Measurements from ENCODE around the gene CYP26B1. TPM values are rescaled to one million over a fixed set of nuclear protein-coding genes. Genes with fewer than 3 reads are reported as not detected.

The CYP26B1 gene
- total and polyA plus RNA-seq, 5 donors from 2014 or later, result not detected

DNA sequence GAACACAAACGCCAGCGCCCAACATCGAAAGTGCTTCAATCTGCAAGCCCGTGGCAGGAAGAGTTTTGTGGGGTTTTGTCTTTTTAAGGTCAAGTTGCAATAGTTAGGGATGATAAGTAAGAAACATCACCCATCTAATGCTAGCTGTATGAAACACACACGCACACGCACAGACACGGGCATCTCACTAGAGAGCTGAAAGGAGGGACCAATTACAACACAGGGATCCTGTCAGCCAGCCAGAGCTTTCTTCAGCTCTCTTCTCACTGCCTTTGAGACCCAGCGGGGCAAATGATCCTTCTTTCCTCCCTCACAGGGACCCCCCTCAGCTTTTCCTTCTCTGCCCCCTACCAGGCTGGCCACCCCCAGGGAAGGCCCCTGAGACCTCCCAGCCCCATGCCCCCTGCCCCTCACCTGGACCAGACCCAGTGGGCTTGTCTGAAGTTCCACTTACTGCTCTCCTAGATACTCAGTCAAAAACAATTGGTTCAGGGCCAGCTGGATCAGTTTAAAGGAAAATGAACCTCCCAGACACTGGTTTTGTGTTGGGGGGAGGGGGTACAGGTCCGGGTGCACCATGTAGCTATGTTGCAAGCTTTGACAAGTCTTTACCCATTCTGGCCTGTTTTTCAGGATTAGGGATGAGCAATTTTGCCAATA lies 17.9 kb downstream of the CYP26B1 start:
- Mint-ChIP-seq H3K9me3 (peaks cover 0 to 2% (median 0%) of the 10 kb centered on the region in 7 donors), H3K27me3 (no peaks in the 10 kb centered on the region), H3K27ac (no peak overlapping the region), H3K36me3 (no peaks in the 10 kb centered on the region), H3K4me3 (no peak overlapping the region), H3K4me1 (no peaks in the 10 kb centered on the region)
- ATAC-seq (ENCODE audit: low read depth in 2 of 2), result no peak
- Histone ChIP-seq H3K9me3 (ENCODE audit: control insufficient read depth in 2 of 2, low read length in 2 of 2) (no peaks in the 10 kb centered on the region), H3K36me3 (ENCODE audit: control insufficient read depth, insufficient read depth, low read length) (no peaks in the 10 kb centered on the region), H3K27me3 (ENCODE audit: control insufficient read depth, insufficient read depth, low read length) (no peaks in the 10 kb centered on the region), H3K4me3 (ENCODE audit: low read depth, low read length) (no peak overlapping the region), H3K27ac (ENCODE audit: insufficient read depth, low read length, poor library complexity, severe bottlenecking) (no peak overlapping the region), H3K4me1 (ENCODE audit: control insufficient read depth, insufficient read depth, low read length, poor library complexity, severe bottlenecking) (no peaks in the 10 kb centered on the region)
- DNase-seq, result no peak

DNA sequence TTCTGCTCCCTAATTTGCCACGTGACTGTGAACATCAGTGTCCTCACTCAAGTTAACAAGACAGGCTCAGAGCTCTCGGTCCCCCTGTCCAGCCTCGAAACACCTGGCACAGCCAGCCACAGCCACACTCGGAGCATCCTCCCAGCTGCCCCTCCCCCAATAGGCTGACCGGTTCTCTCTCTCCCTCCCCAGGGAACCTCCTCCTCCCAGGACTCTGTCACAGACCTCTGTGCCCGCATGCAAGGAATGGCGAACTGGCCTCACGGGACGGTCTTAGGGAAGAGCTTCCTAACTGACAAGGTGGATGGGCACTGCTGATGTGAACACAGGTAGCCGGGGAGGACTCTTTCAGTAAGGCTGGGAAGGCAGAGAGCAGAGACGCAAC lies 18.8 kb downstream of the CYP26B1 start:
- H3K27me3 Mint-ChIP-seq, result no peaks in the 10 kb centered on the region
- H3K4me1 Mint-ChIP-seq, result no peaks in the 10 kb centered on the region
- H3K27ac Mint-ChIP-seq, result no peak overlapping the region
- DNase-seq (no peak), ATAC-seq (ENCODE audit: low read depth in 2 of 2) (no peak)
- no peak overlapping the region for H3K27ac ChIP-seq (ENCODE audit: insufficient read depth, low read length, poor library complexity, severe bottlenecking)
- no peak overlapping the region for H3K4me3 Mint-ChIP-seq
- H3K9me3 Mint-ChIP-seq, result peaks cover 0 to 2% (median 0%) of the 10 kb centered on the region in 7 donors
- H3K36me3 Mint-ChIP-seq, result no peaks in the 10 kb centered on the region
- no peaks in the 10 kb centered on the region for H3K9me3 ChIP-seq (ENCODE audit: control insufficient read depth in 2 of 2, low read length in 2 of 2)
- no peaks in the 10 kb centered on the region for H3K27me3 ChIP-seq (ENCODE audit: control insufficient read depth, insufficient read depth, low read length)
- H3K4me3 ChIP-seq (ENCODE audit: low read depth, low read length), result no peak overlapping the region
- no peaks in the 10 kb centered on the region for H3K4me1 ChIP-seq (ENCODE audit: control insufficient read depth, insufficient read depth, low read length, poor library complexity, severe bottlenecking)
- H3K36me3 ChIP-seq (ENCODE audit: control insufficient read depth, insufficient read depth, low read length), result no peaks in the 10 kb centered on the region

DNA sequence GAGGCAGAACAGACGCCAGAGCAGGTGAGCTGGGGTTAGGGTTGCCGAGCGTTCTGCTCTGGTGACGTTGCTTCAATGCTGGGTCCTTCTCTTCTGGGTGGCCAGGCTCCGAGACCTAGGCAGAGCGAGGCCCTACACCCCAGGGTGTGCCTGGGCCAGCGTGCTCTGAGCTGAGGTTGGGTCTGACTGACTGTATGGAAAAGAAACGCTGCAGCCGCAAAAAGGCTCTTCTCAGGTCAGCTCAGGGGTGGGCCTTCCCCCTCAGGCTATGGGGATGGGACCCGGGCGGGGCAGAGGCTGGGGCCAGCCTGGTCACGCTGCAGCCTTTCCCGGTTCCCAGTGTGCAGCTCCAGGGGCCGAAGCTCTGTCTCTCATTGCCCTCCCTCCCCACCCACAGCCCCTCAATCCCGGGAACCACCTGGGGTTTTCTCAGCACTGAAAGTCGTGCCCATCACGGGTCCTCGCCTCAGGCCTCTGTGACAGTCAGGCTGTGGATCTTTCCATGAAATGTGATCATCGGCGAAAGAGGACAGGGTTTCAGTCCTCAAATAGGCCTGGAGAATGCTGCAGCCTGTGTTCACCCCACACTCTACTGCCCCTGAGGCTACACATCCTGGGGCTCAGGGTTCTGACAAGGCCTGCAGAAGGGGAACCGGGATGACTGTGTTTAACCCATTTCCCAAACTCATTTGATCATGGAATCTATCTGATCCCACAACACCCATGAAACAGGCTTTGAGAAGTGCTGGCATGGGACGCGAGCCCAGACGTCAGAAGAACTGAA lies 19.4 kb downstream of the CYP26B1 start:
- ATAC-seq (ENCODE audit: low read depth in 2 of 2), result no peak
- Histone ChIP-seq H3K27me3 (ENCODE audit: control insufficient read depth, insufficient read depth, low read length) (no peaks in the 10 kb centered on the region), H3K27ac (ENCODE audit: insufficient read depth, low read length, poor library complexity, severe bottlenecking) (no peak overlapping the region), H3K4me1 (ENCODE audit: control insufficient read depth, insufficient read depth, low read length, poor library complexity, severe bottlenecking) (no peaks in the 10 kb centered on the region), H3K9me3 (ENCODE audit: control insufficient read depth in 2 of 2, low read length in 2 of 2) (no peaks in the 10 kb centered on the region), H3K36me3 (ENCODE audit: control insufficient read depth, insufficient read depth, low read length) (no peaks in the 10 kb centered on the region), H3K4me3 (ENCODE audit: low read depth, low read length) (no peak overlapping the region)
- no peak overlapping the region for H3K27ac Mint-ChIP-seq
- no peaks in the 10 kb centered on the region for H3K4me1 Mint-ChIP-seq
- H3K4me3 Mint-ChIP-seq, result no peak overlapping the region
- H3K36me3 Mint-ChIP-seq, result no peaks in the 10 kb centered on the region
- peaks cover 0 to 2% (median 0%) of the 10 kb centered on the region in 7 donors for H3K9me3 Mint-ChIP-seq
- DNase-seq, result no peak
- no peaks in the 10 kb centered on the region for H3K27me3 Mint-ChIP-seq

DNA sequence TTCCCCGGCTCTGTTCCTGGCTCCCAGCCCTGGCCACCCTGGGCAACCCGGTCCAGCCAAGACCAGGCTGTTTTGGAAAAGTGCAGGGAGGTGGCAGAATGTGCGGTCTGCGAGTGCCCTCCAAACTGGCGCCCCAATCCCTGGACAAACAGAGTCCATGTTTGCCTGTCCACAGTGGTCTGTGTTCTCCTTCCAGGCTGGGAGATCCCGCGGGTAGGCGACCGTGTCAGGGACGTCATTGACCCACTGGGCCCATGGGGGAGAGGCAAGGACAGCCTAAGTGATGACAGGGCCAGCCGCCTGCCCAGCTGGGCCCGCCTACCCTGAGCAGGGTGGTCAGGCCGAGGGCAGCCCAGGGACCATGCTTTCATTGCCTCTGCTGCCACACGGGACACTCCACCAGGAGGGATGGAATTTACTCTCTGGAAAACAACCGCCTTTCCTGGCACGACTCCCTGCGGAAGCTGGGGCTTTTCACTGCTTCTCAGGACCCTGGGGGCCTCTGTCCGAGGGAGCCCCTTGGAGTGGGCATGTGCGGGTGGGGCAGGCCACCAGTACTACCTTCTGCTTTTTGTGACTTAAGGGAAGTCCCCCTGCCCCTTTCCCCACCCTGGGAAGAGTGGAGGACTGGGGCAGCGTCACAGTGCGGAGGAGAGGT lies 20.1 kb downstream of the CYP26B1 start:
- no peaks in the 10 kb centered on the region for H3K36me3 ChIP-seq (ENCODE audit: control insufficient read depth, insufficient read depth, low read length)
- Mint-ChIP-seq H3K9me3 (peaks cover 0 to 5% (median 0%) of the 10 kb centered on the region in 7 donors), H3K36me3 (no peaks in the 10 kb centered on the region)

DNA sequence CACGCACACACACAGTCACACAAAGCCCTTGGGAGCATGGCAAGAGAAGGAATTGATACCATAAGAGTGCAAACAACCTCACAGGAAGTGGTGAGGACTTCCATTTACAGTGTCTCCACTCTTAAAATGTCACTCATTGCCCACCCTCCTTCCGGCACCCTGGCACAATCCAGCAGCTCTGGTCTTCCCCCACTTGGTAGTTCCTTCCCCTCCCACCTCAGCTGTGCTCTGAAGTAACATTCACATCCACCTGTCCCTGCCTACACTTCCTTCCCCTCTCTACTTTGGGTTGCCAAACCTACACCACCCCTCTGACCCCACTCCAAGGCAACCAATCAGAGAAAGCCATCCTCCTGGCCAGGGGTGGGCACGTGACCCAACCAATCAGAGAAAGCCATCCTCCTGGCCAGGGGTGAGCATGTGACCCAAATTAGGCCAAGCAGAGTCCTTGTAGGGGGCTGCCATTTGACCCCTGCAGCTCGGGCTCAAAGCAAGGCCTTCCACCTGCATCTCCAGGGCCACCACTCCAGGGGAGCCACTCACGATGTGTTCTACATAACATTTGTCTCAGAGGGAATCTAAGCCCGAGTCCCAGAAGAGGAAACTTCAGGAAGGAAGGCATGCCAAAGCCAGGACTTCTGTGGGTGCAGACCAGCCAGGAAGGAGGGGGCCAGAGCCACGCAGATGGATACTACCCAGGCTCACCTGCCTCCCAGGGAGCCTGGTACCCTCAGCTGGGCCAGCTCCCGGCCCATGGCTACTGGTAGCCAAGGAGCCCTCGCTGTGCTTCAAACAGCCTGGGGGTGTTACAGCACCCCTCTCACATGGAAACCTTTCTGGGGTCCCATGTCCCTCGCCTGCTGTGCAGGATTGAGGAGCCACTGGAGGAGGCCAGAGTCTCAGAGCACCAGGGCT lies 21.2 kb downstream of the CYP26B1 start:
- H3K27ac ChIP-seq (ENCODE audit: insufficient read depth, low read length, poor library complexity, severe bottlenecking), result no peak overlapping the region
- H3K36me3 Mint-ChIP-seq, result no peaks in the 10 kb centered on the region
- H3K27me3 Mint-ChIP-seq, result no peaks in the 10 kb centered on the region
- peaks cover 0 to 12% (median 0%) of the 10 kb centered on the region in 7 donors for H3K9me3 Mint-ChIP-seq
- no peak overlapping the region for H3K27ac Mint-ChIP-seq
- no peak overlapping the region for H3K4me3 ChIP-seq (ENCODE audit: low read depth, low read length)
- DNase-seq (no peak), ATAC-seq (ENCODE audit: low read depth in 2 of 2) (no peak)
- H3K9me3 ChIP-seq (ENCODE audit: control insufficient read depth in 2 of 2, low read length in 2 of 2), result no peaks in the 10 kb centered on the region
- no peaks in the 10 kb centered on the region for H3K4me1 ChIP-seq (ENCODE audit: control insufficient read depth, insufficient read depth, low read length, poor library complexity, severe bottlenecking)
- no peaks in the 10 kb centered on the region for H3K4me1 Mint-ChIP-seq
- H3K36me3 ChIP-seq (ENCODE audit: control insufficient read depth, insufficient read depth, low read length), result no peaks in the 10 kb centered on the region
- H3K27me3 ChIP-seq (ENCODE audit: control insufficient read depth, insufficient read depth, low read length), result no peaks in the 10 kb centered on the region
- H3K4me3 Mint-ChIP-seq, result no peak overlapping the region

More for the DNA sequence above, 20.1 kb downstream of the CYP26B1 start:
- Histone ChIP-seq H3K4me1 (ENCODE audit: control insufficient read depth, insufficient read depth, low read length, poor library complexity, severe bottlenecking) (no peaks in the 10 kb centered on the region), H3K4me3 (ENCODE audit: low read depth, low read length) (no peak overlapping the region), H3K9me3 (ENCODE audit: control insufficient read depth in 2 of 2, low read length in 2 of 2) (no peaks in the 10 kb centered on the region), H3K27ac (ENCODE audit: insufficient read depth, low read length, poor library complexity, severe bottlenecking) (no peak overlapping the region), H3K27me3 (ENCODE audit: control insufficient read depth, insufficient read depth, low read length) (no peaks in the 10 kb centered on the region)
- H3K4me1 Mint-ChIP-seq, result no peaks in the 10 kb centered on the region
- H3K27me3 Mint-ChIP-seq, result no peaks in the 10 kb centered on the region
- no peak overlapping the region for H3K4me3 Mint-ChIP-seq
- DNase-seq (no peak), ATAC-seq (ENCODE audit: low read depth in 2 of 2) (no peak)
- H3K27ac Mint-ChIP-seq, result no peak overlapping the region

DNA sequence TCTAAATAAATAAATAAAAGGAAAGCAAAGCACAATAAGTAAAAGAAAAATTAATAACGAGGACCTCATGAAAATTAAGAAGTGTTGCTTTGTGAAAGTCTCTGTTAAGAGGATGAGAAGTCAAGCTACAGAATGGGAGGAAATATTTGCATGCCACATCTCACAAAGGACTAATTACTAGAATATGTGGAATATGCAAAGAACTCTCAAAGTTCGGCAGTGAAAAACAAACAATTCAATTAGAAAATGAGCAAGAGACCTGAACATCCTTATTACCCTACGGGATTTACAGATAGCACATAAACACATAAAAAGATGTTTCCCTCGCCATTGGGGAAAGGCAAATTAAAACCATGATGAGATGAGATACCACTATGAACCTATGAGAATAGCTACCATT lies 23.3 kb downstream of the CYP26B1 start:
- H3K27ac ChIP-seq (ENCODE audit: insufficient read depth, low read length, poor library complexity, severe bottlenecking), result no peak overlapping the region
- H3K27me3 Mint-ChIP-seq, result peaks cover 7% of the 10 kb centered on the region
- no peak overlapping the region for H3K27ac Mint-ChIP-seq
- no peaks in the 10 kb centered on the region for H3K36me3 Mint-ChIP-seq
- H3K36me3 ChIP-seq (ENCODE audit: control insufficient read depth, insufficient read depth, low read length), result no peaks in the 10 kb centered on the region
- no peaks in the 10 kb centered on the region for H3K9me3 ChIP-seq (ENCODE audit: control insufficient read depth in 2 of 2, low read length in 2 of 2)
- H3K4me1 ChIP-seq (ENCODE audit: control insufficient read depth, insufficient read depth, low read length, poor library complexity, severe bottlenecking), result no peaks in the 10 kb centered on the region
- no peak for DNase-seq
- no peak overlapping the region for H3K4me3 Mint-ChIP-seq
- no peak overlapping the region for H3K4me3 ChIP-seq (ENCODE audit: low read depth, low read length)
- no peaks in the 10 kb centered on the region for H3K27me3 ChIP-seq (ENCODE audit: control insufficient read depth, insufficient read depth, low read length)
- no peaks in the 10 kb centered on the region for H3K4me1 Mint-ChIP-seq
- no peak for ATAC-seq (ENCODE audit: low read depth in 2 of 2)
- H3K9me3 Mint-ChIP-seq, result peaks cover 0 to 14% (median 0%) of the 10 kb centered on the region in 7 donors

DNA sequence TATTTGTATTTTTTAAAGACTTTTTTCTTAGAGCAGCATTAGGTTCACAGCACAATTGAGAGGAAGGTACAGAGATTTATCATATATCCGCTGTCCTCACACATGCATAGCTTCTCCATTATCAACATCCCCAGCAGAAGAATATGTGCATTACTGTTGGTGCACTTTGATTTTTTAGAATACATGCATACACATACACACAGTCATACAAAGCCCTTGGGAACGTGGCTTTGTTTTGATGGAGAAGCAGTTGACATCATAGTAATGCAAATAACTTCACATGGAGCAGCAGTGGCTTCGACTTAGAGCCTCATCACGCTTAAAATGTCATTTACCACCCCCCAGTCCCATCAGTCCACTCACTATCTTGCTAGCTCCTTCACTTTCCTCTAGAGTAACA lies 26.5 kb downstream of the CYP26B1 start:
- Mint-ChIP-seq H3K27ac (no peak overlapping the region), H3K4me3 (no peak overlapping the region), H3K4me1 (no peaks in the 10 kb centered on the region), H3K36me3 (no peaks in the 10 kb centered on the region), H3K9me3 (peaks cover 0 to 14% (median 0%) of the 10 kb centered on the region in 7 donors), H3K27me3 (peaks cover 7% of the 10 kb centered on the region)
- Histone ChIP-seq H3K27me3 (ENCODE audit: control insufficient read depth, insufficient read depth, low read length) (no peaks in the 10 kb centered on the region), H3K4me1 (ENCODE audit: control insufficient read depth, insufficient read depth, low read length, poor library complexity, severe bottlenecking) (no peaks in the 10 kb centered on the region), H3K27ac (ENCODE audit: insufficient read depth, low read length, poor library complexity, severe bottlenecking) (no peak overlapping the region), H3K4me3 (ENCODE audit: low read depth, low read length) (no peak overlapping the region), H3K9me3 (ENCODE audit: control insufficient read depth in 2 of 2, low read length in 2 of 2) (no peaks in the 10 kb centered on the region), H3K36me3 (ENCODE audit: control insufficient read depth, insufficient read depth, low read length) (no peaks in the 10 kb centered on the region)
- DNase-seq (no peak), ATAC-seq (ENCODE audit: low read depth in 2 of 2) (no peak)

Data from CD4-positive, CD25-positive, alpha-beta regulatory T cell (primary cell).